ENCODE results near the gene CDAN1.

- TF ChIP-seq POLR2AphosphoS5 (IDR thresholded peaks at IDR 0.05; ENCODE audit: low read depth, low read length) (no peak), PAX5 (IDR thresholded peaks at IDR 0.05; ENCODE audit: insufficient read depth, low read length, severe bottlenecking) (no peak), POLR2A (IDR thresholded peaks at IDR 0.05; ENCODE audit: low read depth, low read length) (no peak), TAF1 (IDR thresholded peaks at IDR 0.05; ENCODE audit: low read depth, low read length) (no peak), POU2F2 (IDR thresholded peaks at IDR 0.05; ENCODE audit: low read depth, low read length) (no peak)
These were observed 28.9 kb downstream of the CDAN1 start for GRCh38 chr15:42707873-42708544.
